Panc1 (cell line): ENCODE measurements around the gene SLC17A7.

Experiments used
- CTCF ChIP-seq: fragments of 450-650 bp; IDR thresholded peaks from 2 replicates; pipeline ENCODE4 v1.5.1; 2017; ENCODE audit warnings: mild to moderate bottlenecking
- POLR2AphosphoS5 ChIP-seq: IDR thresholded peaks from 2 replicates; pipeline ENCODE4 v1.6.1; 2012; ENCODE audit warnings: mild to moderate bottlenecking, low read depth, low read length, moderate library complexity
- REST ChIP-seq, 2 experiments: IDR thresholded peaks; 2 replicates each; pipeline ENCODE4 v1.6.1; 2011 to 2012; ENCODE audit warnings: low read depth in 2 of 2, control low read depth in 1 of 2, low read length in 1 of 2, mild to moderate bottlenecking in 1 of 2, moderate library complexity in 1 of 2; ENCODE audit not compliant: insufficient read depth in 1 of 2
- SIN3A ChIP-seq: IDR thresholded peaks from 2 replicates; pipeline ENCODE4 v1.6.1; 2012; ENCODE audit warnings: low read depth, mild to moderate bottlenecking, low read length, moderate library complexity, borderline replicate concordance; ENCODE audit not compliant: insufficient read depth
- TCF7L2 ChIP-seq: IDR thresholded peaks from 2 replicates; pipeline ENCODE4 v1.6.1; 2011; ENCODE audit warnings: mild to moderate bottlenecking, low read depth, low read length, inconsistent platforms

- TF ChIP-seq CTCF (no peak), POLR2AphosphoS5 (no peak), REST (IDR thresholded peaks at IDR 0.05; ENCODE audit: insufficient read depth in 1 of 2, low read depth in 2 of 2, low read length in 1 of 2) (no peak), SIN3A (no peak), TCF7L2 (no peak)
These were observed 16.1 kb downstream of the SLC17A7 start, which contains the start of gene GFY for GRCh38 chr19:49425178-49425577.
